NCI-H748 treated with DMSO at 0.1 percent for 48 hours (cell line): ENCODE results near the gene TMEM235.

Experiments used
- DNase-seq: peaks from one replicate; lab custom pipeline; 2025; lab: John Stamatoyannopoulos, UW

TMEM235 gene

GRCh38 chr17:78230996-78231935, at the start of gene TMEM235:
TSS of gene TMEM235 (plus strand) at chr17:78231631. CDS start at chr17:78232024, 393 bp downstream.
- DNase-seq: no peak

GRCh38 chr17:78182504-78182903, 48.9 kb upstream of the TMEM235 start:
- DNase-seq: no peak

GRCh38 chr17:78183916-78184315, 47.5 kb upstream of the TMEM235 start:
- DNase-seq: no peak

- no peak for DNase-seq
Observed at GRCh38 chr17:78184351-78184750, 47.1 kb upstream of the TMEM235 start.

- DNase-seq: no peak
Observed at GRCh38 chr17:78184868-78185267, 46.6 kb upstream of the TMEM235 start.

- DNase-seq: no peak
Observed at GRCh38 chr17:78185981-78186691, 45.3 kb upstream of the TMEM235 start.

GRCh38 chr17:78186692-78187595, 44.5 kb upstream of the TMEM235 start, which contains the start of the genes AFMID and TK1:
TSS of gene AFMID (plus strand) at chr17:78187362. CDS start at chr17:78187371, 9 bp downstream.
TSS of gene TK1 (minus strand) at chr17:78187052. CDS start at chr17:78186994, 58 bp downstream.
- DNase-seq: peak; percentile 81

- no peak for DNase-seq
Observed at GRCh38 chr17:78196716-78197115, 34.7 kb upstream of the TMEM235 start.

GRCh38 chr17:78197147-78197832, 34.1 kb upstream of the TMEM235 start:
- no peak for DNase-seq

GRCh38 chr17:78200451-78200850, 31.0 kb upstream of the TMEM235 start:
- no peak for DNase-seq

- DNase-seq: no peak
Observed at GRCh38 chr17:78202666-78203065, 28.8 kb upstream of the TMEM235 start.

- DNase-seq: no peak
Observed at GRCh38 chr17:78204387-78205123, 26.9 kb upstream of the TMEM235 start.

GRCh38 chr17:78205124-78205775, 26.2 kb upstream of the TMEM235 start:
- no peak for DNase-seq

- DNase-seq: no peak
Observed at GRCh38 chr17:78206298-78206697, 25.1 kb upstream of the TMEM235 start.

- DNase-seq: no peak
Observed at GRCh38 chr17:78208486-78208885, 22.9 kb upstream of the TMEM235 start.

GRCh38 chr17:78210111-78210510, 21.3 kb upstream of the TMEM235 start:
- no peak for DNase-seq

GRCh38 chr17:78211032-78211431, 20.4 kb upstream of the TMEM235 start:
- no peak for DNase-seq

- DNase-seq: peak; percentile 55
Observed at GRCh38 chr17:78214016-78214705, 17.3 kb upstream of the TMEM235 start, which contains the start of gene BIRC5. TSS of gene BIRC5 (plus strand) at chr17:78214253. CDS start at chr17:78214317, 64 bp downstream.

GRCh38 chr17:78214706-78215061, 16.7 kb upstream of the TMEM235 start:
- no peak for DNase-seq
